ENCODE results near the gene PLXNC1. TPM values are rescaled to one million over a fixed set of nuclear protein-coding genes. Genes with fewer than 3 reads are reported as not detected.

Gene PLXNC1
- total RNA-seq, 1 donor from 2014 or later = under 0.01 TPM

DNA sequence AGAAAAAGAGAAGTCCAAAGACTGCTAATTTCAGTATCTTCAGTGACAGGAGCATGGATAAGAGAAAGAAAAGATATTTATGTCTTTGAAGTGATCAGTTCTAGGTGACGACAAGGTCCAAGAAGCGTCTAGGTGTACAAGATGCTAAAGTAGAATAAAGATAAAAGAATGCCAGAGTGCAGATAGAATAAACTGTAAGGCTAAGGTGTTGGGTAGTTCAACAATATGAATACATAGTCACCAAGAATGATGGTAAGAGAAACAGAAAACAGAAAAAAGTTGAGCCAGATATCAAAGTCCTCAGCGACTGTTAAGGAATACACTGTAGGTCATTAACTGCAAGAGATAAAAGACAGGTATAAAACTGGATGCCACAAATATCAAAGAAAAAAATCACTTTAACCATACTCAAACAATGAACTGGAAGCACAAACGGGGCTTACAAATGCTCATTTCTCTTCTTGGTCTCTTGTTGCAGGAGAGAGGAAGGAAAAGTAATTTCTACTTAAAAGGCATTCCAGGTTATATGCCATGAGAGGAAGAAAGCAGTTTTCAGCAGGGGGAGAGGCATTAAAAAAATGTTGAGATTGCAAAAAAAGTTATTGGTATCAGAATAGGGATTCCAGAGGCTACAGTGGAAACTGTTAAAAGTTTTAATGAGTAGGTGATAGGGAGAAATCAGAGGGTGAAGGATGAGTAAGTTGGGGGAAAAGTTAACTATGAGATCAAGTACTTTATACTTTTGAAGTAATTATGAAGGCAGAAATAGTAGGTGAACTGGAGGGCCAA is 189.8 kb downstream of the PLXNC1 start:
- DNase-seq (ENCODE audit: low read depth) (no peak), FAIRE-seq (no peak)
- no peak overlapping the region for H3K4me3 ChIP-seq (ENCODE audit: low read depth, low read length)
- H3K27me3 ChIP-seq (ENCODE audit: control insufficient read depth, insufficient read depth, low read length) = no peaks in the 10 kb centered on the region
- TF ChIP-seq, protein P1, sequence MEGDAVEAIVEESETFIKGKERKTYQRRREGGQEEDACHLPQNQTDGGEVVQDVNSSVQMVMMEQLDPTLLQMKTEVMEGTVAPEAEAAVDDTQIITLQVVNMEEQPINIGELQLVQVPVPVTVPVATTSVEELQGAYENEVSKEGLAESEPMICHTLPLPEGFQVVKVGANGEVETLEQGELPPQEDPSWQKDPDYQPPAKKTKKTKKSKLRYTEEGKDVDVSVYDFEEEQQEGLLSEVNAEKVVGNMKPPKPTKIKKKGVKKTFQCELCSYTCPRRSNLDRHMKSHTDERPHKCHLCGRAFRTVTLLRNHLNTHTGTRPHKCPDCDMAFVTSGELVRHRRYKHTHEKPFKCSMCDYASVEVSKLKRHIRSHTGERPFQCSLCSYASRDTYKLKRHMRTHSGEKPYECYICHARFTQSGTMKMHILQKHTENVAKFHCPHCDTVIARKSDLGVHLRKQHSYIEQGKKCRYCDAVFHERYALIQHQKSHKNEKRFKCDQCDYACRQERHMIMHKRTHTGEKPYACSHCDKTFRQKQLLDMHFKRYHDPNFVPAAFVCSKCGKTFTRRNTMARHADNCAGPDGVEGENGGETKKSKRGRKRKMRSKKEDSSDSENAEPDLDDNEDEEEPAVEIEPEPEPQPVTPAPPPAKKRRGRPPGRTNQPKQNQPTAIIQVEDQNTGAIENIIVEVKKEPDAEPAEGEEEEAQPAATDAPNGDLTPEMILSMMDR (IDR thresholded peaks at IDR 0.05; ENCODE audit: insufficient read depth, low read length, severe bottlenecking) = no peak
- H3K36me3 ChIP-seq (ENCODE audit: control insufficient read depth, insufficient read depth, low read length) = no peaks in the 10 kb centered on the region

DNA sequence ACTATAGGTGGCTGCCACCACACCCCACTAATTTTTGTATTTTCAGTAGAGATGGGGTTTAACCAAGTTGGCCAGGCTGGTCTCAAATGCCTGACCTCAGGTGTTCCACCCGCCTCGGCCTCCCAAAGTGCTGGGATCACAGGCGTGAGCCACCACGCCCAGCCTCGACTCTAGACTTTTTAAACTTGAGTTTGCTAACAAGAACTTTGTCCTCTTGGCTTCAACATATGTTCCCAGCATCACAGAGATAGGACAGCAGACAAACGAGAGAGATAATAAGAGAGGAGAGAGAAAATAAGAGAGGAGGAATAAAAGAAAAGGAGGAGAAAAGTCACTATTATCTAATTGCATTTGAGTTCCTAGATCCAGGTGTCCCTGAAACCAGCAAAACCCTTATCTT is 192.2 kb downstream of the PLXNC1 start:
- Histone ChIP-seq H3K4me3 (ENCODE audit: low read depth, low read length) (no peak overlapping the region), H3K27me3 (ENCODE audit: control insufficient read depth, insufficient read depth, low read length) (no peaks in the 10 kb centered on the region), H3K36me3 (ENCODE audit: control insufficient read depth, insufficient read depth, low read length) (no peaks in the 10 kb centered on the region)
- TF ChIP-seq, protein P1 (IDR thresholded peaks at IDR 0.05; ENCODE audit: insufficient read depth, low read length, severe bottlenecking) = no peak
- FAIRE-seq (no peak), DNase-seq (ENCODE audit: low read depth) (no peak)

DNA sequence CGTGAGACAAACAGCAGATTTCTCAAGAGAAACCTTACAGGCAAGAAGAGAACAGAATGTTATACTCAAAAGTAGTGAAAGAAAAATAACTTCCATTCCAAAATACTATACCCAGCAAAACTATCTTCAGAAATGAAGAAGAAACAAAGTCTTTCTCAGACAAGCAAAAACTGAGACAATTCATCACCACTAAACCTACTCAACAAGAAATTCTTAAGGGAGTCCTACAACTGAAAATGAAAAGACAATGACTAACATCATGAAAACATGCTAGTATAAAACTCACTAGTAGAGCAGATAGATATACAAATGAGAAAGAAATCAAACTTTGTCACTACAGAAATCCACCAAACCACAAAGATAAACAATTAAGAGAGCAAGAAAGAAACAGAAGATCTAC is 204.8 kb downstream of the PLXNC1 start:
- FAIRE-seq (no peak), DNase-seq (ENCODE audit: low read depth) (no peak)
- TF ChIP-seq, protein P1 (IDR thresholded peaks at IDR 0.05; ENCODE audit: insufficient read depth, low read length, severe bottlenecking) = no peak
- no peaks in the 10 kb centered on the region for H3K36me3 ChIP-seq (ENCODE audit: control insufficient read depth, insufficient read depth, low read length)
- H3K4me3 ChIP-seq (ENCODE audit: low read depth, low read length) = no peak overlapping the region
- H3K27me3 ChIP-seq (ENCODE audit: control insufficient read depth, insufficient read depth, low read length) = no peaks in the 10 kb centered on the region
